HG02970 (cell line): ENCODE measurements around the gene TBCEL.

Experiments used
- ATAC-seq: cut with Tn5 transposase; IDR thresholded peaks from one replicate; pipeline ENCODE4 v1.9.1; 2021; ENCODE audit warnings: mild to moderate bottlenecking, moderate library complexity, moderate number of reproducible peaks; ENCODE audit not compliant: unreplicated experiment, low FRiP score

Gene TBCEL

GRCh38 chr11:121055076-121055475 lies 31.2 kb downstream of the TBCEL start:
- ATAC-seq: no peak

DNA sequence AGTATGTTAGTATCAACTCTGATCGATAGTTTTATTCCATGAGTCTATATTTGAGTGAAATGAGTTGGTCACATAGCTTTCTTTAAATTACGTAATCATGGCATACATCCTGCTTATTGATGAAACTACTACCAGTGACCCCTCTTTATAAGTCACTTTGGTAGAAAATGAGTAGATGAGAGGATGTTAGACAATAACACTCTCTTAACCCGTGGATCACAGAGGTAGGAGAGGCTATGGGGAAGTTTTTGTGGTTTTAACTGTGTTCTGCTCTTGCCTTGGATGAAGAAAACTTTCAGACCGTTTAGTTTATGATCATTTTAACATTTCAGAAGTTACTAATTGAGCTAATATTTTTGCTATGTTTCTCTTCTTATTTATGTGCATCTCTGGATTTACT lies 34.0 kb downstream of the TBCEL start:
- ATAC-seq: no peak

GRCh38 chr11:121058941-121059340 lies 35.0 kb downstream of the TBCEL start:
- no peak for ATAC-seq

DNA sequence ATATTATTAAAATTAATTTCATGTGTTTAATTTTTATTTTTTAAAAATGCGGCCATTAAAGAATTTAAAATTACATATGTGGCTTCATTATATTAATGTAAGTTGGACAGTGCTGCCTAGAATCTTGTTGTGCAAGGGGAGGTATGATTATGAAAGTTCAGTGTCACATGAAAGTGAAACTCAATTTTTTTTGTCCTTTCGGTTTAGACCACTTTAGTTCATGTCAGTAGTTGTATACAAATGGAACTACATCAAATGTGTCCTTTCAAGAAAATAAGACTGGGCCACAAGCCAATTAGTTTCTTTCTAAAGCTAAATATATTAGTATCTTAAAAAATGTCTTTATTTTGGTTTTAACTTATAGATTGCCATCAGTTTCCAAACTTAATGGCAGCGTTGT lies 35.7 kb downstream of the TBCEL start:
- peak; percentile 70 for ATAC-seq

DNA sequence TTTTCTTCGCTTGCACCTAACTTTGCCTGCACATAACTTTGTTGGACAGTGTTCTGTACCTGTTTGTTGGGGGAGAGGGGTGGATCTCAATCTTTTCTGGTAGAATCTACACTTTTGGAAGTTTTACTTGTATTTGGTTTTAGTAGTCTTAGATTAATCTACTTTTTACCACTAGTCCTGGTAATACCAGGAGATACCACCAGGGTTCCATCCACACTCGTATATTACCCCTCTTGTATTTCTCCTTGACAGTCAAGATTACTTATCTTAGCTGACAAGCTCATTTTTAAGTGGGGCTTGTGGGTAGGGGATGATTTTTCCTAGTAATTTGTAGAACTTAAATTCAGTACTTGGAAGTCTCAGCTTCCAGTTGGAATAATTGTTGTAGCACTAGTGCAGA lies 39.8 kb downstream of the TBCEL start:
- ATAC-seq: no peak

DNA sequence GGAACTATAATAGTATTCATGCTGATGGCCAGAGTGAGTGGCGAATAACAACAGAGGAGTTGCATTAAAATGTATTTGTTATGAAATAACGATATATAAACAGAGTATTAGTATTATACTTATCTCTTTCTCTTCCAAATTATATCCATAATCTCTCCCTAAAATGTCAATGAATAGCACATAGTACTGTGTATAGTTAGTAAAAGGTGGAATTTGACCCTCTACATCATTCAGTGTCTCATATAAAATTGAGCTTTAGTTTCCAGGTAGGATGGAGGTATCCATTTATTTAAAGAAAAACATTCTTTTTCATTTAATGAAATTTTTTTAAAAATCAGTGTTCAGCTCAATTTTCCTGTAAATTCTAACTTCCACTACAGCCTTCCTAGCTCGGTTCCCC lies 42.7 kb downstream of the TBCEL start:
- ATAC-seq: no peak

- ATAC-seq: no peak
Observed at GRCh38 chr11:121067026-121067425, 43.1 kb downstream of the TBCEL start.

DNA sequence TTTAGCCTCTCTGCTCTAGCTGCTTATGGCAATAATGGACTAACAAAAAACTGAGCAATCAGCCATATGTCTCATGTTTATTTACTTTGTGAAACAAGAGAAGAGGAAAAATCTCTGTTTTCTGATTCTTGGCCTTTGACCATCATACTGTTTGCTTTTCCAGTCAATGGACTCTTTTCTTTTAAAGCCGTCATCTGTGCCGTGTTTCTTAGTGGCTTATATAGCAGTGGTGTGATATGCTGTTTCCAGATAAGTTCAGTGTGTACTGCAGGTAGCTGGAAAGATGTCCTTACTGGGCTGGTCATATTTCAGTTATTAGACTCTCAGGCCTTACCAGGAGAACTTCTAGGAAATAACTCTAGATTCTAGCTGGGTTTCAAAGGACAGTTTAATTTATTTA lies 43.6 kb downstream of the TBCEL start:
- no peak for ATAC-seq

GRCh38 chr11:121067962-121068647 lies 44.2 kb downstream of the TBCEL start:
- ATAC-seq: no peak

DNA sequence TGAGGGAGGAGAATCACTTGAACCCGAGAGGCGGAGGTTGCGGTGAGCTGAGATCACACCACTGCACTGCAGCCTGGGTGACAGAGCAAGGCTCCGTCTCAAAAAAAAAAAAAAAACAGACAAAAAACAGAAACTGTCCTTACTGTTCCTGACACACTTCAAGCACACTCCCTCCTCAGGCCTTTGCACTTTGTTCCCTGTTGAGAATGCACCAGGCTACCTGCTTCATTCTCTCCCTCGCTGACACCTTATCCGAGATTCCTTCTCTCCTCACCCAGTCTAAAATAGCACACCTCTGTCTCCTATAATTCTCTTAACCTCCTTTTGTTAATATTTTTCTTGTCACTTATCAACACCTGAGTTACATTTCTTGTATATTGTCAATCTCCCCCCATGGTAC lies 44.9 kb downstream of the TBCEL start:
- no peak for ATAC-seq

DNA sequence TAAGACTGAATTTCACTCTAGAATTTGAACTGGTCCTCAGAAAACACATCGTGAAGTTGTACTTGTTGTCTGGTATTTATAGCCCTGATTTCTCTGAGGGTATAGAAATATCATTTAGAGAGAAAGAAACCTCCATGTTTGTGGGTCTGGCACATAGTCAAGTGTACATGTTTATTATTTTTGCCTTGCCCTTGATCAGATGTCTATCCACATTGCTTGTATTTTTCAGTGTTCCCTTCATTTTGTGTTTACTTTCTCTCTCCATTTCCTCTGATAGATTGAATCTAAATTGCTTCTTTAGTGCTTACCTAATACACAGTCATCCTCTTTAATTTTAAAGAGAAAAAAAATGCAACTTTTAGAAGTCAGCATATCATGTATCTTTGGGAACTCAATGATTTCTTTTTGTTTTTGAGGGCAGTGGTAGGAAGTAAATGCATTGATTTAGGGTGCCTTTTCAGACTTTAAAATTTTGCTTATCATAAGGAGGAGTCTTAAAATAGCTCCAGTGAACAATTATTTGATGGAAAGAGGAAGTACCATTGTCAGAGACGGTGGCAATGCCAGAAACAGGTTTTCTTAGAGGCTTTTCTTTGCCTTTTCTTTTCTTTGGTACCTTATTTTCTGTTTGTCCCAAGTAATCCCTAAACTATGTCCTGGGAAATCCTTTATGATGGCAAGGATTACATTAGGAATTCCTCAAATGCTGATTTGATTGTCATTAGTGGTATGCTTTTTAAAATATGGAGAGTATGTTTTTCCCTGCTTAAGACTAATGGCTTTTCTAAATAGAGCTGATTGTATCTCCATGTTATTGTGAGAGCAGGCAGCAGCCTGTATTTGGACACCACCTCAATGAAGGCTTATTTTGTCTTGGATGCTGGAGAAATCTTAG lies 47.3 kb downstream of the TBCEL start:
- no peak for ATAC-seq

DNA sequence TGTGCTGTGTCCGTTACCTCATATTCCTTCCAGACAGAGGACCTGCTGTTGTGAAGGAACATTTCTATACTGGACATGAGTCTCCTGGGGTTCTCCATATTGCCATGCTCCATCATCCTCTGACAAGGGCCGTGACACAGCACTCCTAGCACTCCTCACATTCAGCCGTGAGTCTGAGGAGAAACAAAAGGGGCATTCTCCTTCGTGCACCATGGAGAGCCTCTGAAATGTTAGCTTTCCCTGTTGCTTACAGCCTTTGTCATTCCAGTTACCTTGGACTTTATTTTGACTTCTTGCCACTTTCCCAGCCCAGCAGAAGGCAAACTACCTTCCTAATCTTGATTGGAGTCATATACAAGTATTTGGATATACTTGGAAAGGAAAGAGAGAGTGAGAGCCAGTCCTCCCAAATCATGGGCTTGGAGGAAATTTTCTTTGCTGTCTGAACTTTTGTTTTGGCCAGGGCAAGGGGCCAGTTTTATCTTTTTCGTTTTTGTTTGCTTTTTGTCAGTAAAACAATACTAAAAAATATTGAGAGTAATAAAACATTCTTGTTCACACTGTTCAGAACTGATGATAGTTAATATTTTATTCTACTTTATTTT lies 48.0 kb downstream of the TBCEL start:
- no peak for ATAC-seq

DNA sequence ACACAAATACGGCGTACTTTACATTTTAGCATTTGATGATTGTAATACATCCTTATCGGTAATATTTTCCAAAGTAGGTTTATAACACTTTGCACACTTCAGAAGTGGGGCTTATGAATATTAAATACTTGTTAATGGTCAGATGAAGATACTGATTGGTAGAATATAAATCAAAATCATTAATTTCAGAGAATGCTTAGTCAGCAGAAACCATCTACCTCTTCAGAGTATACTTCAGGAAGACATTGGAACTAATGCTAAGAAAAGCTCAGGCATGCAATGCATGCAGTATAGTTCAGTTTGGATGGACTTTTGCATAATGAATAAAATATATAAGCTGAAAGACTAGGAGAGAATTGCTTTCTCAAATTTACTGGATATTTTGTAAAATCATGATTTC lies 57.4 kb downstream of the TBCEL start:
- no peak for ATAC-seq

DNA sequence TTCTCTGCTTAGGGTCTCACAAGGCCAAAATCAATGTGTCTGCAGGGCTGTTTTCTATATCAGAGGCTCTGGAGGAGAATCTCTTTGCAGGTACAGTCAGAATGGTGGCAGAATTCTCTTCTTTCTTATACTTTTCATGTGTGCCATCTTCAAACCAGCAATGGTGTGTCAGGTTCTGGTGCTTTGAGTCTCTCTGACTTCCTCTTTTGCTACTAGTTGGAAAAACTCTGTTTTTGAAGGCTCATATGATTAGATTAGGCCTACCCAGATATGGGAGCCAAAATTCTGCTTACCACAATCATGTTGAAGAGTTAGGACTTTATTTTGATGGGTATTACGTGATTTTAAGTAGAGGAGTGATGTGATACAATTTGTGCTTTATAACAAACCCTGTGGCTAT lies 58.3 kb downstream of the TBCEL start:
- no peak for ATAC-seq

DNA sequence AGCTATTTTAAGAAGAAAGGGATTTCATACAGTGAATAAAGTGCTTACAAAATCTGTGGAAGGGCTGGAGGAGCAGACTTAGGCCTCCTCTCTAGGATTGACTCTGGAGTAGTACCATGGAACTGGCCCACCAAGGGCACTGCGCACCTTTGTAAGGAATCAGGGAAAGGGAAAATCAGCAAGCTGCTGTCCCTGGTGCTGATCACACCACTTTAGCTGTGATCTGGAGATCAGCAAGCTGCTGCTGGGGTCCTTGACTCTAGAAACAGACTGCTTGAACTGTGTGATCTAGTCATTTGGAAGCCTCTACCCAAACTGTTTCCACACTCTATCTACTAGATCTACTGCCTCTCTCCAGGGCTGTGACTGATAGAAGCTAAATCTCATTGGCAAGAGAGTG lies 58.8 kb downstream of the TBCEL start:
- no peak for ATAC-seq

DNA sequence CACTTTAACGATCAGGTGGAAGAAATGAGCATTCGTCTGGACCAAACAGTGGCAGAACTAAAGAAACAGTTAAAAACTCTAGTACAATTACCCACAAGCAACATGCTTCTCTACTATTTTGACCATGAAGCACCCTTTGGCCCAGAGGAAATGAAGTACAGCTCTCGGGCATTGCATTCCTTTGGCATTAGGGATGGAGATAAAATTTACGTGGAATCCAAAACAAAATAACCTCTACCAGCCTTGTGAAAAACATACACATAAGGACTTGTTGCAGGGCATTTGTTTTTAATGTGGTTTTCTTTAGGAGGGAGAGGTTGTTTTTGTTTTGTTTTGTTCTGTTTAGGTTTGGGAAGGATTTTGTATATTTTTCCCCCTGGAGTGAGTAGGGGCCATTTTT lies 63.0 kb downstream of the TBCEL start:
- no peak for ATAC-seq

- no peak for ATAC-seq
Observed at GRCh38 chr11:121089566-121089965, 65.7 kb downstream of the TBCEL start.

- no peak for ATAC-seq
Observed at GRCh38 chr11:121090145-121090721, 66.3 kb downstream of the TBCEL start.

- no peak for ATAC-seq
Observed at GRCh38 chr11:121091492-121092152, 67.7 kb downstream of the TBCEL start.

- no peak for ATAC-seq
Observed at GRCh38 chr11:121095561-121095960, 71.7 kb downstream of the TBCEL start.

DNA sequence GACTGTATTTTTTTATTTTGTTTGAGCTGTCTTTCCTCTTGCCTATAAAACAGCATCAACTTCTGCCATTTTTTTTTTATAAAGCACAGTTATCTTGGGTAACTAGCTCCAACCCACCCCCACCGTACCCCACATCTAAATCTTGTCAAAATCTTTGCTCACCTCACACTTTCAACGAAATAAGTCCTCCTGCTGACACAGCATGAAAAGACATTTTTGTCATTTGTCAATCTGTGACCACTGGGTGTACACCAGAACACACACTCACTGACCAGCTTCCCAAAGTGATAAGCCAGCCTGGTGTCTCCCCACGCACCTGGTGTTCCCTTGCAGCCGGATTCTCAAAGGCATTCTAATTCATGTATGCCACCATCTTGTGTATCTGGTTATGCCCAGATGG lies 75.5 kb downstream of the TBCEL start:
- ATAC-seq: no peak
